GM03348 (cell line): ENCODE results near the gene NPAS3.

Experiments used
- DNase-seq: peaks from one replicate; pipeline ENCODE4 v3.0.0; 2012; ENCODE audit warnings: low spot score

The NPAS3 gene

GRCh38 chr14:33257796-33258195 lies 319.1 kb downstream of the NPAS3 start:
- DNase-seq = no peak

DNA sequence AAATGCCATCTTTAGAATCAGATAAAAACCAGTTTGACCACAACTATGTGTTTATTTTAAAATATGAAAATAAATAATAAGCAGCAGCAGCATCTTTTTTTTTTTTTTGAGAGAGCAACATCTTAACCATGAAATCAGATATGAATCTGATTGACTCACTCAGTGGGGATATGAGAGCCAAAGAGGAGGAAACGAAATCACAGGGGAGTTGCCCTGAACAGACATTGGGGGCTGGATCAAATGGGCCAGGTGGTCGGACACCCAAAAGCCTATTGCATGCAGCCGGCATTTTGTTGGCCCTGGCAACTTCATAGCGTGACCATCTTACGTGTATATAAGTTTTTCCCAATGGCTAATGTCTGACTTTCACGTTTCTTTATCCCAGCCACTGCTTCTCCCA lies 321.1 kb downstream of the NPAS3 start:
- no peak for DNase-seq

- DNase-seq = no peak
Observed at GRCh38 chr14:33271216-33271615, 332.5 kb downstream of the NPAS3 start.

DNA sequence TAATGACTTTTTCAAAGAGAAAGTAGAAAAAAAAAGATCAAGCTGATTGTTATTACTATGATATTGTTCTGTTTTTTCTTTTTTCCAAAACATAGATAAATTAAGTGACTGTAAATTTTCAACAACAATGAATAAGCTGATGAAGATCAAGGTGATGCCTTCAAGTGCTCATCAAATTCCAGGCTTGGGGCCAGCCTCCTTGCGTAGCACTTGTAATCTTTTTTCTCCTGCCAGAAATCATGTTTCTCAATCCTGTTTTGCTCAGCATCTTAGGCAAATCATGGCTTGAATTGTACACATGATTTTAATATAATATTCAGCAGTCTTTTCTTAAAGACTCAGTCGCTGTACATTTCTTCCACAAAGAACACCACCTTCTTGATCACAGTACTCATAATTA lies 333.2 kb downstream of the NPAS3 start:
- DNase-seq = no peak

DNA sequence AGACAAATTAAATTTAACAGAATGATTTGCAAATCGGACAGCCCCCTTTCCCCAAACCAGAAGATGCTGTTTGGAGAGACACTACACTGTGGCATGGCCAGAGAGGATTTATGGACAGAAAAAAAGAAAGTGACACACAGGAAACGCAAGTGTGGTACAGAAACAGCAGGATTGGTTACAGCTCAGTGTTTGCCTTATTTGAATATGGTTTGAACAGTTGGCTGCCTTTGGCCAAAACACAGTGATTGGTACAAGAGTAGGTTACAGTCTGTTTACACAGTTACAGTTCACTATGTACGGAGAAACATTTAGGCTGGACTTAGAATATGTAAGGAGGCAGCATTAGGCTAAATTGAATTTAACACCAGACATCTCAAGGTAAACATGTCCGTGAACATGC lies 335.3 kb downstream of the NPAS3 start:
- DNase-seq = no peak

DNA sequence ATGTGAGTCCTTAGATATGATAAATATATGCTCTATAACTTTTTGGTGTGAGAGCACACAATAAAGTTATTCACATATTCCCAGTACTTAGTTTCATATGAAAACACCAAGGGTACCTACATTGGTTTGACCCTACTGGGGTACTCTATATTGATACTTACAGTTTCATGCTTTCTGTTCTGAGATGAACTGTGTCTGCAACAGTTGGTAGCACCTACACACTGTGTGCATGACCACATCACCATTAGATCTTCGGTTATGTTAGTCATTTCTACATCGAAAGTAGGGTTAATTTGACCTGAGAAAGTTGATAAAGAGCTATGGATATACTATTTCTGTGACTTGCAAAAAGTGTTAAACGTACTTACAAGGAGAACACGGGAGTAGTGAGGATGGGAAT lies 337.2 kb downstream of the NPAS3 start:
- DNase-seq = no peak

GRCh38 chr14:33279865-33280264 lies 341.2 kb downstream of the NPAS3 start:
- DNase-seq = no peak

GRCh38 chr14:33280646-33281045 lies 342.0 kb downstream of the NPAS3 start:
- peak; percentile 23 for DNase-seq

DNA sequence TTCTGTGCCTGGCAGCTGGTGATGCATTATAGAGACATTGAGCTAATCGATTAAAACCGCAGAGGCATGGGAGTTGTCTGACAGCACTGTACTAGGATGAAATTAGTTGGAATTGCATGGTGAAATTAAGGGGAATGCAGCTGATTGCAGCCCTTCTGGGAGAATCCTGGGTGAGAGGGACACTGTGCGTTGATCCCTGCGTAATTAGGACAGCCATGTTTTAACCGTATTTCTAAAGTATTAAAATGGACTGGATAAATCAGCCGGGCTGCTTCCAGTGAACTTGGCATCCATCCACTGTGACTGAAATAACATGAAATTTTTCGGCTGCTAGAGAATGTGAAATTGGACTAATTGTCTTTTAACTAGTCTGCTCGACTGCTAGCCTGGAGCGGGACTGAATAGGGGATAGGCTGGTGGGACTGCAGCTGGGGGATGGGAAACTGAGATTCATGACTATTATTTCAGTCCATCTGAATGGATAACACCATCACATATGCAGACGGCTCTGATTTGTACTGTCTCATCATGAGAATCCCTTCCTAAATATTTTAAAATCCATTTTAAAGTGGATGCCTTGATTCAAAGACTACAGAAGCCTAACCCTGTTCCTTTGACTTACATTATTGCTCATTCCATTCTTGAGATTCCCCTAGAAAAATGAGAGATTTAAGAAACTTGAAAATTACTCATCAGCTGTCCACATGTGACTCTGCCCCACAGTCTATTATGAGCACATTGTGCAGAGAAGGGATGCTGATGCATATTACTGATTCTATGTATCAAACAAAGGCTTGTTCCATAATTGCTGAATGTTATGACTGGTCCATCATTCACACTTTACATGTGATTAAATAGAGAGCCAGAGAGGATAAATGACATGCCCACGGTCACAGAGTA lies 343.9 kb downstream of the NPAS3 start:
- peak; percentile 37 for DNase-seq

DNA sequence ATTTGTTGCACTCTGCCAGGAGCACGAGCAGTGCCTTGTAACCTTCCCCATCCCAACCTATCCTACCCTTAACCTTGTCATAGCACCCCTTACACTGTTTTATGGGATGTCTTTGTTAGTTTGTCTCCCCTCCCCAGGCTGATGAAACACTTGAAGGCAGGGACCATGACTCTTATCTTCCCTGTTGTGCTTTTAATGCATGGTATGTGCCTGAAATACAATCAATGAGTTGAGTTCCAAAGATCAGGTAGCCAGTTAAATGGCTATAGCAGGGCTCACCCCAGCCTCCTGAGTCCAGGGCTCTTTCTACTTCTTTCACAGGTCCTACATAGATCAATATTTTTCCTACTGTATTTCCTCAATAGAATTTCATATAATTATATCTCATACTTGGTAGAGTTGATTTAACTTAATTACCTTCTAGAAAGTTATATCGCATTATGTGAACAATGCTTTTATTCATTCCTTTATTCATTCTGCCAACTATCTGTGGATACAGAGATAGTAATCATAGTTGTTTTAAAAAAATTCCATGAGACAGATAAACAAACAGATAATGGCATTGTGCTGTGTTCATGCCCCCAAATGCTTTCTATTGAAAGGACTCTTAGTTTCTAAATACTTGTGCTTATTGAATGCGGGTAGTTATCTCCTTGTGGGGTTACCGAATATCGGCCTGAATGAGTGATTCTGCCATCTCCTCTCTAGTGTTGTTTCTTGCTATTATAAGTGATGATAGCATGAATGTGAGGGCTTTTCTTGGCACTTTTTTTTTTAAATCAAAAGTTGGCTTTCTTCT lies 347.4 kb downstream of the NPAS3 start:
- DNase-seq = no peak

DNA sequence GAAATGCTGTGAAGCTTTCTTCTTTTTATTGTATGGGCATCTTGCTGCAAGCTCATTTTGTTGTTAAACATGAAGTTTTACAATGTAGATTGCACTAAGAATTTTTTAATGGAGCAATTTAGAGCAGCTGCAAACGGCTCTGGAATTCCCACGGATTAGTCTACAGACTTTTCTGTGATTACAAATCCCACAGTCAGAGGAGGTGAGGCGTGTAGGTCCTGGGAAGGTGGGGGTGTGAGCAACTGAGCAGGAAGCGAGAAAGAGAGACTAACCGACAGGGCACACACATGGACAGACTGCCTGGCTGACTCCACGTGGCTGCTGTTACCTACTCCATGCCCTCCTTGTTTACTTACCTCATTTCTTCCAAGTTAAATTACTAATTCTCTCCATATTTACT lies 348.5 kb downstream of the NPAS3 start:
- DNase-seq = no peak

DNA sequence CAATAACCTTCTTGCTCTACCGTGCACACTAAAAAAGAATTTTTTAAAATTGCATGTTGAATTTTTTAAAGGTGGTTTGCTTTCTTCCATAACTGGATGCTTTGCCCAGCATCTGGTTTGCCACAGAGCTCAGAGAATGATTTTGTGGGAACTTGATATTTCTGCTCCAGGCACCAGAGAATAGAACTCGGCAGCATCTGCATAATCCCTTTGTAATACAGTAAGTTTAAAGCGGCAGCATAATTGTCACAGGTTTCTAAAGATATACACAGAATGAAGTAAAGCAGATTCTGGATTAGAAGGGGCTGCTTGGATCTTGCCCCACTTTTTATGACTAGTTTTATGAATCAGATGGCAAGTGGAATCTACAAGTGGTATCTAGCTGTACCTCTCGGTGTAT lies 352.0 kb downstream of the NPAS3 start:
- DNase-seq = no peak

DNA sequence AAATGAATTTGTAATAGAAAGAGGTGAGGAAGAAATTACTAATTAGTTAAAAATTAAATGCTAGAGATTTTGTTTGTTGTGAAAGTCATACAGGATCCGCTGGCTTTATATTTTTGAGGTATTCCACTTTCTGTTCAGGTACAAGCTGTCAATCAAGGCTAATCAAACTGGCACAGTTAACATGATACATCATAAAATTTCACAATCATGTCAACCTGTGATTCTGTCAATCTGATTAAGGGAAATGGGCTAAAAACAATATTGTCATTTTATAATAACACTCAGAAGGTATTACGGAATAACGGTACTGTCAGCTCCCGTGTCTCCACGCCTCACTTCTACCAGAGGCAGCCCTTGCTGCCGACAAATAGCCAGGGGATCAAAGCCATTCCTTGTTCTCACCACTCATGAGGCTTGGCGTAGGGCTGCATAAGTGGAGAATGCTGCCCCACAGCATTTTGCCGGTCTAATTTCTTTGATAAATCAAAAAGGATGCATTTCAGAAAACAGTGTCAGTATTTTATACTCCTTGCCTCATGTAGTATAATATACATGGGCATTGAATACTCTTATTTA lies 352.9 kb downstream of the NPAS3 start:
- DNase-seq = no peak

- DNase-seq = no peak
Observed at GRCh38 chr14:33294419-33294818, 355.7 kb downstream of the NPAS3 start.

GRCh38 chr14:33297565-33297964 lies 358.9 kb downstream of the NPAS3 start:
- no peak for DNase-seq

DNA sequence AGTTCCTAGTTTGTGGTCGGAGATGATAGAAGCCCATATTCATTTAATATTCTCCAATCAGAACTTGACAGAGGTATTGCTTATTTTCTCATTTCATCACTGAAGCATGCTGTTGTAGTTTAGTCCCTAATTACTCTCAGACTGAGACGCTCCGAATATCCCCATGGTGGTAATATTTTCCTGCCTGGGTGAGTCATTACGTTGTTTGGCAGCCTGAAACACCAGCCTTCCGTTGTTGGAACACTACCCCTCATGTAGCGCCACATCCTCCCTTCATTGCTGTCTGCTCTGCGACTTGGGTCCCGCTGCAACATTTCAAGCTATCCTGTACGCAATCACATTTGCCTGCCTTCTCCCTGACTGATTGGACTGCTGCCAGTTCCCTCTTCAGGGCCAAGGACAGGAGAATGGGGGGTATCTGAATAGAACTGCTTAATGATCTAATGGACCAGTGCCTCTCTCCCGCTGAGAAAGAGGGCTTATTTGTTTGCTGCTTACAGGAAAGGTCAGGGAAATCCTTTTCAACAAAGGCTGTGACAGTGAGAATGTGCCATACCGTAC lies 369.1 kb downstream of the NPAS3 start:
- DNase-seq = peak; percentile 74

DNA sequence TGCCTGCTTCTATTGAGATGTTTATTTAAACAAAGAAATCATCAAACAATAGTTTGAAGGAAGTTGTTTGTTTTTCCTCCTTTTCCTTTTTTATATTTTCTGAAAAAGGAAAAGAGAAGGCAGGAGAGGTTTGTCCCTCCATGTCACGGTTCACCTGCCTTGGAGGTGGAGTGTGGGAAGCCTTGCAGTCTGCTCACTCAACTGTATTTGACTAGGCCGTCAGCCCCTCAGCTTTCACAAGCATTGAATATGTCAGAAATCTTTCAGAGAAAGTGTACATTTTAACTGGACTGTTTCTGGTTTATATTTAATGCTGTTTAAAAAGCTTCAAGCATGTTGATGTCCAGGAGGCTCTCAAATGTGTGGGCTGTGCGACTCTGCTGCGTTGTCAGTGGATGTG lies 370.4 kb downstream of the NPAS3 start:
- no peak for DNase-seq

- DNase-seq = no peak
Observed at GRCh38 chr14:33315217-33315616, 376.5 kb downstream of the NPAS3 start.

GRCh38 chr14:33315721-33316120 lies 377.0 kb downstream of the NPAS3 start:
- no peak for DNase-seq

DNA sequence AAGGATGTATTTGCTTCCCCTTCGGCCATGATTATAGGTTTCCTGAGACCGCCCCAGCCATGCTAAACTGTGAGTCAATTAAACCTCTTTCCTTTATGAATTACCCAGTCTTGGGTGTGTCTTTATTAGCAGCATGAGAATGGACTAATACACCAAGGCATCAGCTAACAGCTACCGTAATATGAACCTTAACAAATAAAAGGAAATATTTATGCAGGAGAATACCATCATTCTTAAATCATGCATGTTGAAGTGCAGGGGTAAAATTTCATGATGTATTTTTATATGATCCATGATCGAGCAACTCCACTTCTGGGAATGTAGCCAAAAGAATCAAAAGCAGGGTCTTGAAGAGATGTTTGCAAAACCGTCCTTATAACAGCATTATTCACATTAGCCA lies 379.0 kb downstream of the NPAS3 start:
- no peak for DNase-seq

- DNase-seq = no peak
Observed at GRCh38 chr14:33323979-33324378, 385.3 kb downstream of the NPAS3 start.

DNA sequence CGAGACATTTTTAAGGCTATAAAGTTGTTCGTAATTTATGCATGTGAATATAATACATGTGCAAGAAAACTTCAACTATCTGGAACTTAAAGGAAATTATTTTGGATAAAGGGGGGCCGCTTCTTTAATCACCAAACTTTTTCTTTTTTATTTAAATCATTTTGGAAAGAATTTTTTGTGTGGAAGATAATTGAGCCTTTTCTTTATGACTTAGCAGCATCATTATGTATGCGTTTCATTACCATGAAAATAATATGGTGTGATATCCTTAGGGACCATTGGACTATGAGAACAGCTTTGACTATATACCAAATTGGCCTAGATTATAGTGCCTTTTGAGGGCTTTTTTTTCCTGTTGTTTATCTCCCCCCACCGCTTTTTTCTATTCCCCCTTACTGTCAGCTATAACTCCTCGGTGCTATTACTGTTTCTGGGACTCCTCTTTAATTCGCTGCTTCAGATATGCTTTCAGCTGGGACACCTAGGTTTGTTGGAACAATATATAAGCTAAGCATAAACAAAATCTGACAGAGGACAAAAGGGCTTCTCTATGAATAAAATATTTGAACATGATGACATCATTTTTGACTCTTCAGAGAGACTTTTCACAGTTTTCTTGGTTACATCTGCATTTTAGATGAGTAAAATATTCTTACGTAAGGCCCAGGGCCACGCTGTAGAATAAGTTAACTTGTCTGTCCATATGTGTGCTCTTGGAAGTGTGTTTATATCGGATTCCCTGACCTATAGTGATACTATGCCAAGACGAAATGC lies 392.7 kb downstream of the NPAS3 start:
- no peak for DNase-seq
